ENCODE measurements around the gene PHKA2.

- TF ChIP-seq, protein P1, sequence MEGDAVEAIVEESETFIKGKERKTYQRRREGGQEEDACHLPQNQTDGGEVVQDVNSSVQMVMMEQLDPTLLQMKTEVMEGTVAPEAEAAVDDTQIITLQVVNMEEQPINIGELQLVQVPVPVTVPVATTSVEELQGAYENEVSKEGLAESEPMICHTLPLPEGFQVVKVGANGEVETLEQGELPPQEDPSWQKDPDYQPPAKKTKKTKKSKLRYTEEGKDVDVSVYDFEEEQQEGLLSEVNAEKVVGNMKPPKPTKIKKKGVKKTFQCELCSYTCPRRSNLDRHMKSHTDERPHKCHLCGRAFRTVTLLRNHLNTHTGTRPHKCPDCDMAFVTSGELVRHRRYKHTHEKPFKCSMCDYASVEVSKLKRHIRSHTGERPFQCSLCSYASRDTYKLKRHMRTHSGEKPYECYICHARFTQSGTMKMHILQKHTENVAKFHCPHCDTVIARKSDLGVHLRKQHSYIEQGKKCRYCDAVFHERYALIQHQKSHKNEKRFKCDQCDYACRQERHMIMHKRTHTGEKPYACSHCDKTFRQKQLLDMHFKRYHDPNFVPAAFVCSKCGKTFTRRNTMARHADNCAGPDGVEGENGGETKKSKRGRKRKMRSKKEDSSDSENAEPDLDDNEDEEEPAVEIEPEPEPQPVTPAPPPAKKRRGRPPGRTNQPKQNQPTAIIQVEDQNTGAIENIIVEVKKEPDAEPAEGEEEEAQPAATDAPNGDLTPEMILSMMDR (IDR thresholded peaks at IDR 0.05; ENCODE audit: low read depth, low read length), result no peak
- TF ChIP-seq EZH2phosphoT487 (IDR thresholded peaks at IDR 0.05; ENCODE audit: low read depth), result no peak
Measured at GRCh38 chrX:18949944-18950301, 34.0 kb downstream of the PHKA2 start.

Measured in OCI-LY3 (cell line).